ENCODE data around the gene PYGM.

- no peak for TF ChIP-seq CEBPB (IDR thresholded peaks at IDR 0.05; ENCODE audit: low read depth)
- TF ChIP-seq, protein P1, sequence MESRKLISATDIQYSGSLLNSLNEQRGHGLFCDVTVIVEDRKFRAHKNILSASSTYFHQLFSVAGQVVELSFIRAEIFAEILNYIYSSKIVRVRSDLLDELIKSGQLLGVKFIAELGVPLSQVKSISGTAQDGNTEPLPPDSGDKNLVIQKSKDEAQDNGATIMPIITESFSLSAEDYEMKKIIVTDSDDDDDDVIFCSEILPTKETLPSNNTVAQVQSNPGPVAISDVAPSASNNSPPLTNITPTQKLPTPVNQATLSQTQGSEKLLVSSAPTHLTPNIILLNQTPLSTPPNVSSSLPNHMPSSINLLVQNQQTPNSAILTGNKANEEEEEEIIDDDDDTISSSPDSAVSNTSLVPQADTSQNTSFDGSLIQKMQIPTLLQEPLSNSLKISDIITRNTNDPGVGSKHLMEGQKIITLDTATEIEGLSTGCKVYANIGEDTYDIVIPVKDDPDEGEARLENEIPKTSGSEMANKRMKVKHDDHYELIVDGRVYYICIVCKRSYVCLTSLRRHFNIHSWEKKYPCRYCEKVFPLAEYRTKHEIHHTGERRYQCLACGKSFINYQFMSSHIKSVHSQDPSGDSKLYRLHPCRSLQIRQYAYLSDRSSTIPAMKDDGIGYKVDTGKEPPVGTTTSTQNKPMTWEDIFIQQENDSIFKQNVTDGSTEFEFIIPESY (IDR thresholded peaks at IDR 0.05; ENCODE audit: extremely low read depth, insufficient replicate concordance, low read length): no peak
- no peak for TF ChIP-seq EZH2 (IDR thresholded peaks at IDR 0.05)
- TF ChIP-seq, protein P2, sequence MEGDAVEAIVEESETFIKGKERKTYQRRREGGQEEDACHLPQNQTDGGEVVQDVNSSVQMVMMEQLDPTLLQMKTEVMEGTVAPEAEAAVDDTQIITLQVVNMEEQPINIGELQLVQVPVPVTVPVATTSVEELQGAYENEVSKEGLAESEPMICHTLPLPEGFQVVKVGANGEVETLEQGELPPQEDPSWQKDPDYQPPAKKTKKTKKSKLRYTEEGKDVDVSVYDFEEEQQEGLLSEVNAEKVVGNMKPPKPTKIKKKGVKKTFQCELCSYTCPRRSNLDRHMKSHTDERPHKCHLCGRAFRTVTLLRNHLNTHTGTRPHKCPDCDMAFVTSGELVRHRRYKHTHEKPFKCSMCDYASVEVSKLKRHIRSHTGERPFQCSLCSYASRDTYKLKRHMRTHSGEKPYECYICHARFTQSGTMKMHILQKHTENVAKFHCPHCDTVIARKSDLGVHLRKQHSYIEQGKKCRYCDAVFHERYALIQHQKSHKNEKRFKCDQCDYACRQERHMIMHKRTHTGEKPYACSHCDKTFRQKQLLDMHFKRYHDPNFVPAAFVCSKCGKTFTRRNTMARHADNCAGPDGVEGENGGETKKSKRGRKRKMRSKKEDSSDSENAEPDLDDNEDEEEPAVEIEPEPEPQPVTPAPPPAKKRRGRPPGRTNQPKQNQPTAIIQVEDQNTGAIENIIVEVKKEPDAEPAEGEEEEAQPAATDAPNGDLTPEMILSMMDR (IDR thresholded peaks at IDR 0.05 in 2 of 3, conservative IDR thresholded peaks at IDR 0.05 in 1 of 3; ENCODE audit: borderline replicate concordance in 1 of 3, insufficient read depth in 1 of 3, low read depth in 2 of 3, low read length in 2 of 3): no peak
- TF ChIP-seq JUND (IDR thresholded peaks at IDR 0.05): no peak
- TF ChIP-seq, protein P3, sequence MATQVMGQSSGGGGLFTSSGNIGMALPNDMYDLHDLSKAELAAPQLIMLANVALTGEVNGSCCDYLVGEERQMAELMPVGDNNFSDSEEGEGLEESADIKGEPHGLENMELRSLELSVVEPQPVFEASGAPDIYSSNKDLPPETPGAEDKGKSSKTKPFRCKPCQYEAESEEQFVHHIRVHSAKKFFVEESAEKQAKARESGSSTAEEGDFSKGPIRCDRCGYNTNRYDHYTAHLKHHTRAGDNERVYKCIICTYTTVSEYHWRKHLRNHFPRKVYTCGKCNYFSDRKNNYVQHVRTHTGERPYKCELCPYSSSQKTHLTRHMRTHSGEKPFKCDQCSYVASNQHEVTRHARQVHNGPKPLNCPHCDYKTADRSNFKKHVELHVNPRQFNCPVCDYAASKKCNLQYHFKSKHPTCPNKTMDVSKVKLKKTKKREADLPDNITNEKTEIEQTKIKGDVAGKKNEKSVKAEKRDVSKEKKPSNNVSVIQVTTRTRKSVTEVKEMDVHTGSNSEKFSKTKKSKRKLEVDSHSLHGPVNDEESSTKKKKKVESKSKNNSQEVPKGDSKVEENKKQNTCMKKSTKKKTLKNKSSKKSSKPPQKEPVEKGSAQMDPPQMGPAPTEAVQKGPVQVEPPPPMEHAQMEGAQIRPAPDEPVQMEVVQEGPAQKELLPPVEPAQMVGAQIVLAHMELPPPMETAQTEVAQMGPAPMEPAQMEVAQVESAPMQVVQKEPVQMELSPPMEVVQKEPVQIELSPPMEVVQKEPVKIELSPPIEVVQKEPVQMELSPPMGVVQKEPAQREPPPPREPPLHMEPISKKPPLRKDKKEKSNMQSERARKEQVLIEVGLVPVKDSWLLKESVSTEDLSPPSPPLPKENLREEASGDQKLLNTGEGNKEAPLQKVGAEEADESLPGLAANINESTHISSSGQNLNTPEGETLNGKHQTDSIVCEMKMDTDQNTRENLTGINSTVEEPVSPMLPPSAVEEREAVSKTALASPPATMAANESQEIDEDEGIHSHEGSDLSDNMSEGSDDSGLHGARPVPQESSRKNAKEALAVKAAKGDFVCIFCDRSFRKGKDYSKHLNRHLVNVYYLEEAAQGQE (IDR thresholded peaks at IDR 0.05; ENCODE audit: low read depth): no peak
- TF ChIP-seq RAD21 (IDR thresholded peaks at IDR 0.05; ENCODE audit: low read depth): no peak
- TF ChIP-seq ZFX (IDR thresholded peaks at IDR 0.05): no peak
- no peak for TF ChIP-seq CBX3 (IDR thresholded peaks at IDR 0.05; ENCODE audit: low read depth)
- no peak for TF ChIP-seq MAX (IDR thresholded peaks at IDR 0.05)
- no peak for TF ChIP-seq POLR2A (IDR thresholded peaks at IDR 0.05; ENCODE audit: borderline replicate concordance, extremely low read depth, insufficient read depth, insufficient read length)
- no peak for TF ChIP-seq EGR1 (IDR thresholded peaks at IDR 0.05; ENCODE audit: low read depth)
- no peak for TF ChIP-seq SIN3A (IDR thresholded peaks at IDR 0.05; ENCODE audit: low read depth)
- TF ChIP-seq SRF (IDR thresholded peaks at IDR 0.05; ENCODE audit: low read depth): no peak
Observed at GRCh38 chr11:64703048-64703447, 56.7 kb downstream of the PYGM start.

Data from HCT116 (cell line).